GM10847 (cell line): Measurements from ENCODE around the gene CHID1.

Experiments used
- POLR2A ChIP-seq: IDR thresholded peaks from 2 replicates; pipeline ENCODE4 v1.6.1; 2011; ENCODE audit not compliant: insufficient read length; ENCODE audit errors: extremely low read depth

CHID1 gene

GRCh38 chr11:898540-899190 is 11.9 kb downstream of the CHID1 start:
- no peak for TF ChIP-seq POLR2A

DNA sequence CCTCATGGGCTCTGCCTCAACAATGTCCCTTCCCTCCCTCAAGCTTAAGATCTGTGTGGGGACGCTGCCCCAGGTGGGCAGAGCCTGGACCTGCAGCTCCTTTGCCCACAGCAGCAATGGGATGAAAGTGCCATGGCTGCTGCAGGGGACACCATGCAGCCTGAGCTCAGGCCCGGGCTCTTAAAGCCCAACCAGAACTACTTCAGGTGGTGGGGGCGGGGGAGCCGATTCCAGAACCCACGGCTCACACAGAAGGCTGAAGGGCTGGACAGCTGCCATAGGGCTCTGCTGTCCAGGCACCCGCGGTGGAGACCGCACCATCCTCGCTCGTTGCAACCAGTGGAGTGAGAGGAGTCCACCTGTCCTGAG is 12.5 kb downstream of the CHID1 start:
- TF ChIP-seq POLR2A = no peak

GRCh38 chr11:897253-898142 is 13.1 kb downstream of the CHID1 start:
- no peak for TF ChIP-seq POLR2A

GRCh38 chr11:895331-896110 is 15.1 kb downstream of the CHID1 start:
- TF ChIP-seq POLR2A = no peak

DNA sequence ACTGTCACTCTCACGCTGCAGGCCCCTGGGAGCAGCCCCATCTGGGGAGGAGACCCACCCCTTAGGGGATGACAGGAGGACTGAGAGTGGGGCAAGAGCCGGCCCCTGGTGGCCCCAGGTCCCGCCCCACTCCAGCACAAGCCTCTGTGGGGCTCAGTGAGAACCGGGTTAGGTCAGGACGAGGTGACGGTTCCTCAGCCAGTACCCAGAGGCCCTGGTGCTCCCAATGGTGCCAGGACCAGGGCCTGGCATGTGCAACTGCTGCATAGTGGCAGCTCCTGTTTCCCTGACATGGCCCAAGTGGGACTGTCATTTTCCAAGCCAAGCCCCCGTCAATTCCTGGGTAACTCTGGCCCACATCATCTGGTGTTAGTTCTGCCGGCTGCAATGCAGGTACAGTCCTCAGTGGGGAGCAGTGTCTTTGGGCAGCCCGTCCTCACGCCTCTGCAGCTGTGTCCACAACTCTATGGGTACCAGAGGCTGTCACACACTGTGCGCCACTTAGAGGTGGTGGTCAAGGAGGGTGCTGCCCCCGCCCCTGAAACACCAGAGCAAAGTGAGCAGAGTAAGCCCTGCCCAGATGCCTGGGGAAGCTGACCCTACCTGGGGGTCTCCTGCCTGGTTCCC is 15.9 kb downstream of the CHID1 start:
- TF ChIP-seq POLR2A = no peak

- TF ChIP-seq POLR2A = no peak
Observed at GRCh38 chr11:893008-893654, 17.5 kb downstream of the CHID1 start.

GRCh38 chr11:890794-891540 is 19.6 kb downstream of the CHID1 start:
- TF ChIP-seq POLR2A = no peak

DNA sequence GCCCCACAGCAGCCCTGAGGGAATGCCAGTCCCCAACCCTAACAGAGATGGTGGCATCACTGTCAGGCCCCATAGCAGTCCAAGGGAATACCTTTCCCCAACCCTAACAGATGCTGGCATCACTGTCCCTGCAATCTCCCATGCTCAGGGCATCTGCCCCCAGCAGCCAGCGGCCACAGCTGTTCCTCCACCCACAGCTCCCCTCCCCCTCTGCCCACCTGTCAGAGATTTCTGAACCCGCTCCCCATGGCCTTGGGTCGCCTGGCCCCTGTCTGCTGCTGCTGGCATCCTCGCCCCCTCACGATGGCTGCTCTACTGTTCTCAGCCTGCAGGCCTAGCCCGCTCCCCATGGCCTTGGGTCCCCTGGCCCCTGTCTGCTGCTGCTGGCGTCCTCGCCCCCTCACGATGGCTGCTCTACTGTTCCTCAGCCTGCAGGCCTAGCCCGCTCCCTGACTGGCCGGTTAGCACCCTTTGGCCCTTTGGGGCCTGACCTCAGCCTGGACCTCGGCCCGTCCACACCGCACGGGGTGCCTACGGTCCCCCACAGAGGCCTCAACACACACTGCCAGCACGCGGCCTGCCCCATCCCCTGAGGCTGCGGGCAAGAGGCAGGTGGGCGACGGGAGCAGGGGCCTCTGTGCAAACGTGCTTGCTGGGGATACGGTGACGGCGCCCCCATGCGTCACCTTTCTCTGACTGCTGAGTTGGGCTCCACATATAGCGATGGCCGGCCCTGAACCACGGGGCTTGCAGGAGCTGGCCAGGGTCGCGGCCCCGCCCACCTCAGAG is 20.7 kb downstream of the CHID1 start:
- no peak for TF ChIP-seq POLR2A

GRCh38 chr11:889257-889656 is 21.4 kb downstream of the CHID1 start:
- no peak for TF ChIP-seq POLR2A

- no peak for TF ChIP-seq POLR2A
Observed at GRCh38 chr11:888310-889212, 22.0 kb downstream of the CHID1 start.

GRCh38 chr11:887589-887988 is 23.0 kb downstream of the CHID1 start:
- no peak for TF ChIP-seq POLR2A

DNA sequence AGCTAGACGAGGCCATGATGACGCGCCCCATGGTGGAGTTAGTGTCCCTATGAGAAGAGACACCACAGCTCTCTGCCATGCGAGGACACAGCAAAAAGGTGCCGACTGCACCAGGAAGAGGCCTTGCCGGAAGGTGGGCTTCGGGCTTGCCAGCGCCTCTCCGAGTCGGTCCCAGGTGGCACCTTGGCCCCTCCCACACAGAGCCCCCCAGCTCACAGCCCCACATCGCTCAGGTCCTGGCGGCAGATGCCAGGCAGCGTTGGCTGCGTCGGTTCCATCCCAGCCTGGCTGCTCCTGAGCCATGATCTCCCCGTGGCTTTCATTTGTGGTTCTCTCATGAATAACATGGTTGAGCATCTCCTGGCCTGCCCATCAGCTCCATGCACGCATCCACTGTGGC is 24.0 kb downstream of the CHID1 start:
- no peak for TF ChIP-seq POLR2A
